ENCODE data around the gene CUL2. TPM values are rescaled to one million over a fixed set of nuclear protein-coding genes. Genes with fewer than 3 reads are reported as not detected.

CUL2 gene
- total RNA-seq, 1 donor from 2014 or later, result 24.9 TPM

GRCh38 chr10:35130663-35131062 is 40.5 kb upstream of the CUL2 start:
- no peaks in the 10 kb centered on the region for H3K36me3 ChIP-seq (ENCODE audit: control insufficient read depth, insufficient read depth, low read length)
- no peaks in the 10 kb centered on the region for H3K27me3 ChIP-seq (ENCODE audit: control insufficient read depth, insufficient read depth, low read length)
- H3K4me3 ChIP-seq (ENCODE audit: low read depth, low read length), result no peak overlapping the region
- no peak for DNase-seq (ENCODE audit: low read depth)
- no peak for TF ChIP-seq CTCF (IDR thresholded peaks at IDR 0.05; ENCODE audit: insufficient read depth, low read length, poor library complexity, severe bottlenecking)

- H3K27me3 ChIP-seq (ENCODE audit: control insufficient read depth, insufficient read depth, low read length), result no peaks in the 10 kb centered on the region
- no peak for DNase-seq (ENCODE audit: low read depth)
- no peak overlapping the region for H3K4me3 ChIP-seq (ENCODE audit: low read depth, low read length)
- no peak for TF ChIP-seq CTCF (IDR thresholded peaks at IDR 0.05; ENCODE audit: insufficient read depth, low read length, poor library complexity, severe bottlenecking)
- no peaks in the 10 kb centered on the region for H3K36me3 ChIP-seq (ENCODE audit: control insufficient read depth, insufficient read depth, low read length)
Observed at GRCh38 chr10:35129185-35129674, 39.1 kb upstream of the CUL2 start.

GRCh38 chr10:35127289-35127891 is 37.2 kb upstream of the CUL2 start:
- H3K4me3 ChIP-seq (ENCODE audit: low read depth, low read length), result peak overlapping the region; percentile 95
- no peak for DNase-seq (ENCODE audit: low read depth)
- no peaks in the 10 kb centered on the region for H3K36me3 ChIP-seq (ENCODE audit: control insufficient read depth, insufficient read depth, low read length)
- H3K27me3 ChIP-seq (ENCODE audit: control insufficient read depth, insufficient read depth, low read length), result no peaks in the 10 kb centered on the region
- no peak for TF ChIP-seq CTCF (IDR thresholded peaks at IDR 0.05; ENCODE audit: insufficient read depth, low read length, poor library complexity, severe bottlenecking)

DNA sequence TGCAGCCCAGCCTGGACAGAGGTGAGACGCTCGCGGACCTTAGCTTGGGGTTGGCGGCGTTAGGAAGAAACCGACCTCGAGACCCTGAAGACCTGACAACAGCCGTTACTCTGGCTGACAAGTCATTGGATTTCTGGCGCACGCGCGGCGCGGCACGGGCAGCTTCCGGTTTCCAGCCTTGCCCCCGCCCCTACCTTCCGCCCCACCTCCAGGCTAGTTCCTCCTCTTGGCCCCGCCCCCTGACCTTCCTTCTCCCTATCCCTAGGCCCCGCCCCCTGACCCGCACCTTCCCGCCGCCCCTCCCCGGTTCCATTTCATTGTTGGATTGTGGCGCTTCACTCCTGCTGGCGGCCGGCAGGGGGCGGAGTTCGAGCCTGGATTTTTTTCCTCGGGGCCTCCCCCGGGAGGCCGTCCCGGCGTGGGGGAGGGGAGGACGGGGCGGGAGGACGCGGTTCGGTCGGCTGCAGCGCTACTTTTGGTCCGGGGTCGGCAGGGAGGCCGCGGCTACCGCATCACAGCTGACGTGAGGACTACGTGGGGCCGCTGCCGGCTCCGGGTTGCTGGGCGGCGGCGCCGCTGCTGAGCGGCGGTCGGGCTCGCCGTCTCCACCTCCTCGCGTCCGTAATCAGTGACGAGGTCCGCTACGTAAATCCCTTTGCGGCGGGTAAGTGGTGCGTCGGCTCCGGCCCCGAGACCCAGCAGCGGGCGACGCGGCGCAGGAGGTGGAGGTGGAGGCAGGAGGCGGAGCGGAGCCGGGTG is 36.6 kb upstream of the CUL2 start, which contains the start of gene CREM:
Gene CREM (plus strand): TSS at position 317 of the 759 bp plus-strand sequence. CDS start 10,990 bp downstream, outside the sequence.
- no peaks in the 10 kb centered on the region for H3K36me3 ChIP-seq (ENCODE audit: control insufficient read depth, insufficient read depth, low read length)
- DNase-seq (ENCODE audit: low read depth), result peak; percentile 74
- TF ChIP-seq CTCF (IDR thresholded peaks at IDR 0.05; ENCODE audit: insufficient read depth, low read length, poor library complexity, severe bottlenecking), result peak; percentile 88
- no peaks in the 10 kb centered on the region for H3K27me3 ChIP-seq (ENCODE audit: control insufficient read depth, insufficient read depth, low read length)
- peak within 1 kb of the TSS; percentile 95 for H3K4me3 ChIP-seq (ENCODE audit: low read depth, low read length)

DNA sequence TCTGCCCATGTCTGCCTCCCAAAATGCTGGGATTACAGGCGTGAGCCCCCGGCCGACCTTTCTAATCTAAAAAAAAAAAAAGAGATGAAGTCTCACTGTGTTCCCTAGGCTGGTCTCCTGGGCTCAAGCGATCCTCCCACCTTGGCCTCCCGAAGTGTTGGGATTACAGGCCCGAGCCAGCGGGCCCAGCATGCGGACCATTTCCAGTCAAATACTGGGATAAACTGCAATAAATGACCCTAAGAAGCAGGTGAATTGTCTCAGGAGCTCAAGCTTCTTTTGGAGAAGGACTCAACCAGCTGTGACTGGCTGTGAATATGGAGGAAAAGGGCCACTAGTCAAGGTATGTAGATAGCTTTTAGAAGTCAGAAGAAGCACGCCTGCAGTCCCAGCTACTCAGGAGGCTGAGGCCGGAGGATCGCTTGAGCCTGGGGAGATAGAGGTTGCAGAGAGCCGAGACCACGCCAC is 36.0 kb upstream of the CUL2 start:
- no peak for TF ChIP-seq CTCF (IDR thresholded peaks at IDR 0.05; ENCODE audit: insufficient read depth, low read length, poor library complexity, severe bottlenecking)
- no peaks in the 10 kb centered on the region for H3K36me3 ChIP-seq (ENCODE audit: control insufficient read depth, insufficient read depth, low read length)
- H3K27me3 ChIP-seq (ENCODE audit: control insufficient read depth, insufficient read depth, low read length), result no peaks in the 10 kb centered on the region
- no peak for DNase-seq (ENCODE audit: low read depth)
- H3K4me3 ChIP-seq (ENCODE audit: low read depth, low read length), result peak overlapping the region; percentile 40
